ENCODE data around the gene PDZD7.
A peak's percentile ranks its signal among the peaks of the same experiment; 100 is the strongest.
"Not testable (repeated sequence)": the region's sequence is repeated elsewhere in the genome, so short reads cannot be mapped to it uniquely, and the experiment has no call there.

PDZD7 gene

DNA sequence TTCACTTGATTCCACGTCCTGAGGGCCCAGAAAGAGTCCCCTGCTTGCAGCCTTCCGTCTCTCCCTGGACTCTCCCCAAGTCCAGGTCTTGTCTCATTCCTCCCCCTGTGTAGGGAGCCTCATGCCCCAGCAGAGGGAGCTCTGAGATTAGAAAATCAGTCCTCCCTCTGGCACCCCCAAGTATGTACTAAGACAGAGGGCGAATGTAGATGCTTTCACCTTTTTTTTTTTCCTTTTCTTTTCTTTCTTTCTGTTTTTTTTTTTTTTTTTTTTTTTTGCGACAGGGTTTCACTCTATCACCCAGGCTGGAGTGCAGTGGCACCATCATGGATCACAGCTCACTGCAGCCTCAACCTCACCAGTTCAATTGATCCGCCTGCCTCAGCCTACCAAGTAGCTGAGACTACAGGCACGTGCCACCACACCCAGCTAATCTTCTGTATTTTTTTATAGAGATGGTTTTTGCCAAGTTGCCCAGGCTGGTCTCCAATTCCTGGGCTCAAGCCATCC lies 10.4 kb upstream of the PDZD7 start:
- FAIRE-seq (peak; percentile 88), DNase-seq (ENCODE audit: insufficient read length, low spot score) (peak; percentile 78)

DNA sequence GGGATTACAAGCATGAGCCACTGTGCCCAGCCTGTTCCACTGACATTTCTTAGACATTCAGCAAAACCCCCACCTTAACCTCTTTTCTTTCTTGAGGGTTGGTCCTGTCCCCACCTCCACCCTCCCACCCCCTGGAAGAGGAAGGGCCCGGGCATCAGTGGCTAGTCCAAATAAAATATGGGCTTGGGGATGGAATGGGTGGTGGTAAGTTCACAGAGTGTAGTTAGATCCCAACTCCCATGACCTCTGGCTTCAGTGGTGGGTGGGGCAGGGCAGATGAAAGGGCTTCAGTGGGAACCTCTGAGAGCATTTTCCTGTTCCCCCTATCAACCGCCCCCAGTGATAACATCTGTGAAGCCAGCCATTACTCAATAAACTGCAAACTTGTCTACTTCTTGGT lies 9.9 kb upstream of the PDZD7 start:
- DNase-seq (ENCODE audit: insufficient read length, low spot score) (no peak), FAIRE-seq (no peak)

DNA sequence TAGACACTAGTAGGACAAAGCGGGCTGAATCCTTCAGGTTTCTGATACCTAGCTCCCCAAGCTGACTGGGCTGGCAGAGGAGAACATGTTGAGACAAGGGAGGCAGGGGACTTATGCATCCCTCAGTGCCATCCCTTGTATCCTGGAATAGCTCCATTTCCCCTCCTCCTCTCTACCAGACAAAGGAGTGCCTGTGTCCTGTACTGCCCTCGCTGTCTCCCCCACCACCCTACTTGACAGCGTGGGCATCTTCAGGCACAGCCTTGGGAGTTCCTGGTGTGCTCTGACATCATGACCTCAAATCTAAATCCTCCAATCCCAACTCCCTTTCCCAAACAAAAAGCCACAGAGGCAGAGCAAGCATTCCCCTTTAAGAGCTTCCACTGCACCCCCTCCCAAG lies 9.1 kb upstream of the PDZD7 start:
- DNase-seq (ENCODE audit: insufficient read length, low spot score) (no peak), FAIRE-seq (no peak)

DNA sequence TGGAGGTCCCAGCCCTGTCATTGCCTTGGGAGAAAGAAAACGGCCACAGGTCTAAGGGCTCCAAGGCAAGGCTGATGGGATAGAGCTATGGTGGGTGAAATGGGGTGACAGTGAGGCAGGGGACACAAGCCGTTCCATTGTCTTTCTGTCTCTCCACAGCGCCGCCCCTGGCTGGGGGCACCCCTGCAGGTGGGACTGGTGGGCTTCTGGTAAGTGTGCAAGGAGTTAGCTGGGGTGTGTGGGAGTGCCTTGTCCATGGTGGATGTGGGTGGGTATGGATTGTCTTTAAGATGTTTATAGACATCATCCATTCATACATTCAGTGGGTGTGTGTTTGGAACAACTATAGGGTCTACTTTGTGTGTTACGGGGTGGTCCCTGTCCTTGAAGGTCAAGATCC lies 7.6 kb upstream of the PDZD7 start:
- DNase-seq (ENCODE audit: insufficient read length, low spot score) = no peak
- no peak for FAIRE-seq

DNA sequence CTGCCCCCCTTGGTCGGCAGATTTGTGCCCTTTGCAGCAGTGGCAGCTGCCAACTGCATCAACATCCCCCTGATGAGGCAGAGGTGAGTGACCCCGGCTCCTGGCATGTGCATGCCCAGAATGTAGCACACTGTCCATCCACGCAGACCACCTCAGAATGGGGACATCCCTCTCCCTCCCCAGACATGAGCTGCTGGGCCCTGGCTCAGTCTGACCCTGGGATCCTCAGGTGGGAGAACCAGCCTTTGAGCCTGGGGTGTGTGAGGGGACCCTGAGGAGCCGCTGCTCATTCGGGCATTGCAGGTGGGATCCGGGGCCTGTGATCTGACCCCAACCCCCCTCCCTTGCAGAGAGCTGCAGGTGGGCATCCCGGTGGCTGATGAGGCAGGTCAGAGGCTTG lies 5.8 kb upstream of the PDZD7 start:
- no peak for DNase-seq (ENCODE audit: insufficient read length, low spot score)
- no peak for FAIRE-seq

DNA sequence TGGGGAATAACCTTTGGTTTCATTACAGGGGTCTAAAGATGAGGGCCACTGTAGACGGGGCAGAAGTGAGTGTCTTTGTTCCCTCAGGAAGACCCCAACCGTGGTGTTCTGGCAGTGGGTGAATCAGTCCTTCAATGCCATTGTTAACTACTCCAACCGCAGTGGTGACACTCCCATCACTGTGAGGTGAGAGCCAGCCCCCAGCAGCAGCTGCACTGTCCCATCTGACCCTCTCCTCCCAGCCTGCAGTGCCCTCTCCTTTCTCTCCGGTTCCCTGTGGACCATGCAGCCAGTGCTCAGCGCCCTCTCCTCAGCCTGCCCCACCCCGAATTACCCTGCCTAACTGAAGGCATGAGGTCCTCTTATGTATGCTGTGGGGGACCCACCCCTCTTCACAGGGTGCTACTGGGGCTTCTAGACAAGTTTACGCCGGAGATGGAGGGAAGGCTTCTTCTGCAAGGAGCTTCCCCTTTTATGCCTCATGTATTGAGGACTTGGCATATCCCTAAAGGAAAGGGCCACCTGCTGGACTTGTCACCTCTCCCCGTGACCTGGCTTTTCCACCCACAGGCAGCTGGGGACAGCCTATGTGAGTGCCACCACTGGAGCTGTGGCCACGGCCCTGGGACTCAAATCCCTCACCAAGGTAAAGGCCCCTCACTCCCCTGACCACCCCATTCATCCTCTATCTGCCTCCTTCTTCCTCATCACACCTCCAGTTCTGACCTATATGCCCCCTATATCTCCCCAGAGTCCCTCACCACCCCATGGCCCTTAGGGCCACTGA lies 5.2 kb upstream of the PDZD7 start:
- FAIRE-seq (no peak), DNase-seq (ENCODE audit: insufficient read length, low spot score) (no peak)

DNA sequence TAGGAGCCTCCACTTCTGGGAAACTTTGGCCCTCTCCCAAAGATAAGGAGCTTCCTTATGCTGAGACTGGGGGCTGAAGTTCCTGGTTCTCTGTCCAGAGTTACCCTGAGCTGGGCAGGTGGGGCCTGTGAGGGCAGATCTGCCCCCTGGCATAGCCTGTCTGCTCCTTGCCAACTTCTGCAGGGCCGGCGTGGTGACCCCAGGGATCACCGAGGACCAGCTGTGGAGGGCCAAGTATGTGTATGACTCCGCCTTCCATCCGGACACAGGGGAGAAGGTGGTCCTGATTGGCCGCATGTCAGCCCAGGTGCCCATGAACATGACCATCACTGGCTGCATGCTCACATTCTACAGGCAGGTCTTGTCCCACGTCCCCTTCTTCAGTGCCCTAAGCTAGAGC lies 4.4 kb upstream of the PDZD7 start:
- DNase-seq (ENCODE audit: insufficient read length, low spot score) (no peak), FAIRE-seq (no peak)

DNA sequence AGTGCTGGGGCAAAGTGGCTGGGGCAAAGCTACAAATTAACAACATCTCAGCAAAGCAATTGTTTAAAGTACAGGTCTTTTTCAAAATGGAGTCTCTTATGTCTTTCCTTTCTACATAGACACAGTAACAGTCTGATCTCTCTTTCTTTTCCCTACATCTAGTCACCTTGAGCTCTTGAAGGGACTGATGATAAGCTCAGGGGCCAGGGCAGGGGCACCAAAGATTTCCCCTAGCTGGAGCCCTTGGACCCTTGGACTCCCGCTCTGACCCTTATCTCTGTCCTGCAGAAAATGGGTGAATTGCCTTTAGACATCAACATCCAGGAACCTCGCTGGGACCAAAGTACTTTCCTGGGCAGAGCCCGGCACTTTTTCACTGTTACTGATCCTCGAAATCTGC lies 3.5 kb upstream of the PDZD7 start:
- not testable (repeated sequence) for DNase-seq (ENCODE audit: insufficient read length, low spot score); FAIRE-seq

DNA sequence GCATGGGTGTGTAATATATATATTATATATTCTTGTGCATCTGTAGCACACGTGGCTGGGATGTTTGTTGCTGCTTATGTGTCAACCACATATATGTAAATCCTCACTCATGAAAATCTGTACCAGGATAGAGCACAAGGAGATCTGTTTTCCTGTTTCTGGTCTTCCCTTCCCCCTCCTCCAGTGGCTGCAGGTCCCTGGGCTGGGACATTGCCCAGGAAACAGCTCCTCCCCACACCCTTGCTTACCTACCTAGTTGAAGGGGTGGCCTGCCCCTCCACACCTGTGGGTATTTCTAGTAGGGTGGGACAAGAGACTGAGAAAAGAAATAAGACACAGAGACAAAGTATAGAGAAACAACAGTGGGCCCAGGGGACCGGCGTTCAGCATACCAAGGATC lies 2.3 kb upstream of the PDZD7 start:
- FAIRE-seq (no peak), DNase-seq (ENCODE audit: insufficient read length, low spot score) (no peak)

DNA sequence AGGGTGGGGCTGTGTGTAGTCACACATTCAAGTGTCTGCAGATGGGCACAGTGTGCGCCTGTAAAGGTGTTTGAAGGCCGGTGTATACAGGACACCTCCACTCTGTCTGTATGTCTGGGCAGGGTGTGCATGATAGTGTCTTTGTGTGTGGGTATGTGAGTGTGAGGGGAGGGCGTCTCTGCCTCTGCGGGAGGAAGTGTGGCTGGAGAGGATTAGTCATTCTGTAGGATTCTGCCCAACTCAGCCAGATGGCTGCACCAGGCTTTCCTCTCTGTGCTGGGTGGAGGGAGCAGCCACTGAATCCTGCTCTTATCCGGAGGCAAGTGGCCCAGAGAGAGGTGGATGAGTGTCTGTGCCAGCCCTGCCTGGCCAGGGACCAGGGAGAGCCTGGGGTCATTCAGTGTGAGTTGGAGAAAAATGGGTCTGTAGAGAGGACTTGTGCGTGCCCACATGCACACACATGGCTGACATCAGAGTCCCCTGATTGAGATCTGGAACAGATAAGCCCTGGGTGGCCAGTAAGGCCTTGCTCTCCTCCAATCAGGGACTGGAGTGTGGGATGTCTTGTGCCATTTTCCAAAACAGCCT lies 1.8 kb upstream of the PDZD7 start:
- DNase-seq (ENCODE audit: insufficient read length, low spot score) = no peak

DNA sequence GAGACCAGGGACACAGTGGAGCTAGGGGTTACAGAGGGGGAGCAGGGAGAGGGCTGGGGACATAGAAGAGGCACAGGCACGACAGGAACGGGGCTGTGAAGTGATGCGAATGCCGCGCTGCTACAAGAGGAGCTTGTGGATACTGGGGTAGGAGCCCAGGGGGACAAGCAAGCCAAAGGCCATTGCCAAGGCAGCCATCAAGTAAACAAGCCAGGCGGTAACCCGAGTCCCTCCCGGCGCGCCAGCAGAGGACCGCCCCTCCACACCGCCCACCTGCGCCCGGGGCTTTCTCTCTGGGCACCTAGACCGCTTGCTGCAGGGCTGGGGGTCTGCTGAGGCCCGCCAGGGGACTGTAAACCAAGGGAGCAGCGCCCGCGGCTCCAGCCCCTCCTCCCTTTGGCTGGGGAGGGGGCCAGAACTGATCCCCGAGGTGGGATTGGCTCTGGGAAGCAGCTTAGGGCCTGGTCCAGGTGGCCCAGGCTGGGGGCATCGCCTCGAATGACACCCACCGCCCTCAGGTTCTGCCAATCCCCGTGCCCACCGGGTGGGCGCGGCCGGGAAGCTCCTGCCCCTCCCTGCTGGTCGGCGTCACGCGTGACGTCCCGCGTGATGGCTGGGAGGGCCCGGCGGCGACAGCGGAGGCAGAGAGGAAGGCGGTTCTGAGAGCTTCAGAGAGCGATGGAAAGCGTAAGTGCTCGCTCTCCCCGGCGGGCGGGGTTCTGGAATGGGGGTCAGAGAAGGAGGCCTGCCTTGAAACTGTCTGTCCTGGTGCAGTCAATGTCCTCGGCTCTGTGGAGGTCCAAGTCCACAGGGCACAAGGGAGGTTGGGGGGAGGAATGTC lies 1.1 kb upstream of the PDZD7 start:
- FAIRE-seq = no peak
- no peak for DNase-seq (ENCODE audit: insufficient read length, low spot score)

More for the DNA sequence above, 1.8 kb upstream of the PDZD7 start:
- FAIRE-seq = no peak

DNA sequence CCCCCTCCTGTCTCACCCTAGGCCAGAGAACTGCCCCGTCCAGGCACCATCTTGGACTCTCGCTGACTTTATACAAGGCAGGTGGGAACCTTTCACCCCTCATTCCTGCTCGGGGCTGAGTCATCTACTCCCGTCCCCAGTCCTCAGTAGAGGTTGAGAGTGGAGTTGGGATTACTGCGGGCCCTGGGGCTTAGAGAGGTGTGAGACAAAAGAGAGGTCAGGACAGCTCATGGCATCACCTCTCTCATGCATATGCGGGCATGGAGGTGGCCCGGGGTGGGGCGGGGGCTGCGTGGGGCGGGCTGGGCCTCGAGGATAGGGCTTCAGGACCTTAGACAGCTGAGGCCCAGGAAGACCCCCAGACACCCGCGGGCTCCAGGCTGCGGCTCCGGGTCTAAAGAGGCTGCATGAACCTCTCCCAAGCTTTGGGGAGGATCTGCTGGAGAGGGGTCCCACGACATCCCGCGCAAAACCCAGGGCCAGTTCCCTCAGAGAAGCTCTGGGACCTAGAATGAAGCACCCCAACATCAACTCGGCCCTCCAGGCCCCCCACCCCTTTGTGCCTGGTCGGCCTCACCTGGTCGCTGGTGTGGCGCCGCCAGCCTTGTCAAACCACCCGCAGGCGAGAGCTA lies 317 bp downstream of the PDZD7 start:
- DNase-seq (ENCODE audit: insufficient read length, low spot score) = no peak
- FAIRE-seq = no peak

DNA sequence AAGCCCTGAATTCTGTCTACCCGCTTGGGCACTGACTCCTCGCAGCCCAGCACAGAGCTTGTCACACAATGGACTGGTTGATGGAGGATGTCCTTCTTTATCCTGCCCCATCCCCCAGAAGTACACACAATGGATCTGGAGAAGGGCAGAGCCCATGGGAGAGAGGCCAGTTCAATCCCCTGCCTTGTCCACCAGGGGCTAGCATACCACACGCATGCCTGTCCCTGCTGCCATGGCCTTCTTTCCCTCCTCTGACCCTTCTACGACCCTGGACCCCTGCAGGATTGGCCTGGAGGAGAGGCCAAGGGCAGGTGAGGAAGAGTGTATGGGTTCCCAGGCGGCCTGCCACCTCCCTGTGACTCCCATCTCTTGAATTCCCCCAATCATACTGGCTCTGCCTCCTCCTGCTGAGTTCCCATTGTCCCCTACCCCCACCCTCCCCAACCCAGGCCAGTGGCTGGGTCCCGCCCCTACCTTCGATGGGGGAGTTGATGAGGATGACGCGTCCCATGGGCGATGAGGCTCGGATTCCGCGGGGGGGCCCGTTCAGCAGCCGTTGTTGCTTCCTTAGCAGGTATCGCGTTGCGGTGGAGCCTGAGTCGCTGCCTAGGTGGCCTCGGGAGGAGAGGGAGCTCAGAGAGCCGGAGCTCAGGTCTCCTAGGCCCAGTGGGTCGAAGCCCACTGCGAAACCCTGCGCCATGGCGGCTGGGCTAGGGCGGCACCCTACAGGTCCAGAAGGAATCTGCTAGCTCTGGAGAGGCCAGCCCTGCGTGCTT lies 1.2 kb downstream of the PDZD7 start:
- no peak for DNase-seq (ENCODE audit: insufficient read length, low spot score)
- no peak for FAIRE-seq

DNA sequence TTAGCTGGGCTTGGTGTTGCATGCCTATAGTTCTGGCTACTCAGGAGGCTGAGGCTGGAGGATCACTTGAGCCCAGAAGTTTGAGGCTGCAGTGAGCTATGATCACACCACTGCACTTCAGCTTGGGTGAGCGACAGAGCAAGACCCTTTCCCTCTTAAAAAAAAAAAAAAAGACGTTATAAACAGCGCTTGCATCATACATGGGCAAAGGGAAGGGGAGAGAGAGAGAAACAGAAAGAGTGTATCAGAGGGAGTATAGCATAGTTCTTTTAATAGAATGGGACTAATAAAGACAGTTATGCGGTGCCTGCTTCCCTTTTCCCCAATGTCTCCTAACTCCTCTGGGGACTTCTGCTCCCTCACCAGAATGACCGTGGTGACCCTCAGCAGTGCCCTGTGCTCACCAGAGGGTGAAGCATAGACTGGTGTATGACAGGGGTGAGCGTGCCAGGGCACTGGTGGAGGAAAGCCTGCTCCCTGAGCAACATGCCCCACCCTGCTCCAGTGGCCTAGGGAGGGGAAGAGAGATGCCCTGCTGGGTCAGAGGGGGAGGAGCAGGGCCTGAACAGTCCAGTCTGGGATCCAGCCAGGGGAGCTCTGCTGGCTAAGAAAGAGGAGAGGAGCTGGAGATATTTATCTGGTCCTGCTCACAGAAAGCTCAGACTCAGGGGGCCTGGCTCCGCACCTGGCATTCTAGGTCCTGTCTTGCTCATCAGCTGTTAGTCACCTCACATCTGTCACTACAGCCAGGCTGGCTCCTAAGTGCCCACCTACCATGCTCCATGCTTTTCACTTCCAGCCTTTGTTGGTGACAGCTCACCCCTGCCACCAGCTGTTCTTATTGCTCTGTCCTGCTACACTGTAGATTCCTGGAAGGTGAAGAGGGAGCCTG lies 2.2 kb downstream of the PDZD7 start:
- DNase-seq (ENCODE audit: insufficient read length, low spot score) (no peak), FAIRE-seq (no peak)

DNA sequence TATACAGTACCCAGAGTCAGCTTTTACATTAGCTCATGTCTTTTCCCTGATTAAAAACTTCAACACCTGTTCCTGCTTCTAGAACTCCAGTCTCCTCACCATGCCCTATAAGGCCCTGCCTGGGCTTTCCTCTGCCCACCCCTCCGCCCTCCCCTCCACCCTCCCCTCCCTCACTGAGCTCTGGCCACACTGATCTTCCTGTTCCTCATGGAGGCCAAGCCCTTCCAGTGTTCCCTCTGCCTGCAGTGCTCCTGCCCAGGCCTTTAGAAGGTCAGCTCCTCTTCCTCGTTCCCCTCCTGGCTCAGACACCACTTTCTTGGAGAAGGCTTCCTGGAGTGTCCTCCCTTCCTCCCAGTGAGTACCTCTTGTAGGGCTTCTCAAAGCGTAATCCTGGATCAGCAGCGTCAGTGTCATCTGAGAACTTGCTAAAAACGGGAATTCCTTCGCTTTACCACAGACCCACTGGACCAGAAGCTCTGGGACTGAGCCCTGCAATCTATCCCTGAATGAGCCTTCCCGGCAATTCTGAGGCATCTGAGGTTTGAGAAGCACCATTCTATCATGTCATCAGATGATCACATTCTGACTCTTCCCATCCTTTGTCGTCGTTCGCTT lies 3.7 kb downstream of the PDZD7 start:
- FAIRE-seq = no peak
- DNase-seq (ENCODE audit: insufficient read length, low spot score) = no peak

DNA sequence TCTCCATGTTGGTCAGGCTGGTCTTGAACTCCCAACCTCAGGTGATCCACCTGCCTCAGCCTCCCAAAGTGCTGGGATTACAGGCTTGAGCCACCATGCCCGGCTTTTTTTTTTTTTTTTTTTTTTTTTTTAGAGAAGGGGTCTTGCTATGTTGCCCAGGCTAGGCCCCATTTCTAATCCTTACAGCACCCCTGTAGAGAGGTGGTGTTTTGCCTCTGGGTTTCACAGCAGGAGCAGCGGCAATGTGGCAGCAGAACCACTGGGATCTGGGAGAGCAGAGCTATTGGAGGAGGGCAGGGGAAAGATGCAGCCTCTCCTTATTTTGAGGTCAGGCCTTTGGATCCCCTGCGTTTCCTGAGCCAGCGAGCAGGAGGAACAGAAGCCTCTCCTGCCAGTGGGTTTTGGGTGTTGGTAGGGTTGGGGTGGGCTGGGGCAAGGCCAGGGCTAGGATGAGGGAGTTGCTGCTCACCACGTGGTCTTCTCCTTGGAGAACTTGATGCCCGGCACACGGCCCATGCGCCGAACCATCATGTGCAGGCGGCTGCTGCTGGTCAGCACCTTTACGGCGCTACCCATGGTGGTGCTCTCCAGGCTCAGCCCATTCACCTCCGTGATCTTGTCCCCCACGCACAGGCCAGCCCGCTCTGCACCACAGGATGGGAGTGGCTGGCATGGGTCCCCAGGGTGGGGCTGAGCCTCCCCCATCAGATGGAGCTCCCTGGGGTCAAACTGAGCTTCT lies 7.8 kb downstream of the PDZD7 start:
- DNase-seq (ENCODE audit: insufficient read length, low spot score) = no peak
- FAIRE-seq = no peak

DNA sequence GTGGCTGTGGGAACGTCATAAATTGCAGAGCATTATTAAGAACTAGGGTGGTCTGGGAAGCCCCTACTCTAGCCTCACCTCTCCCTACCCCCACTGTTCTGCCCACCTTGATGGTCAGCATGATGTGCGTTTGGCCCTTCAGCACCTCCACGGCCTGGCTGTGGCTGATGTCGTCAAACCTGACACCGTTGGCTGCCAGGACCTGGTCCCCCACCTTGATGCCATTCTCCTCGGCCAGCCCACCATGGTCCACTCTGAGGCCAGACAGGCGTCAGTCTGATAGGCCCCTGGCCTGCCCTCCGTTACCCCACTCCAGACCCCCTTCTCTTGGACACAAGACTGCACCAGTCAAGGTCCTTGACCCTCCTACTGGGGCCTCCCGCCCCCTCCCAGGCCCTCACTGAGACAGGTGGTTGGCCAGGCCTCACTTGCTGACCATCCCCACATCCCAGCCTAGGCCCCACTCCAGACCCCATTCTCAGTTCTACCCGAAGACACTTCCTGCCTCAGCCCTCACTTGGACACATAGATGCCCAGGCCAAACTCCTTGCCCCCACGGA lies 9.2 kb downstream of the PDZD7 start:
- DNase-seq (ENCODE audit: insufficient read length, low spot score) (no peak), FAIRE-seq (no peak)

DNA sequence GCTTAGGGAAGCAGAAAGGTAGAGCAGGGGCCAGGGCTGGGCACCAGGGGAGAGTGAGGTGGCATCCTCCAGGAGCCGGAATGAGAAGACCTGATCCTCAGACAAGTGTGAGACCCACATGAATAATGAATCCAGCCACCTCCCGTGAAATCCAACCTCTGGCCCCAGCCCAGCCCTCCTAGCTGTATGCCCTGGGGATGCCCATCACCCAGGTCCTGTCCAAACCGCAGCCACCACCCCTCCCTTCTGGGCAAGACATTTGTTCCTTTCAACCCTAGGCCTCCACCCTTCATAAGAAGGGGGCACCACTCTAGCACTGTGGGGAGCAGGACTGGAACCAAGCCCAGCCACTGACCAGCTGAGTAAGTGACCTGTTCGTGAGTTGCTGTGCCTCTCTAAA lies 9.7 kb downstream of the PDZD7 start:
- no peak for FAIRE-seq
- DNase-seq (ENCODE audit: insufficient read length, low spot score) = no peak
